Nephron progenitor cell (in vitro differentiated cells): ENCODE measurements around the gene EPB41.
"Not testable (repeated sequence)": the region's sequence is repeated elsewhere in the genome, so short reads cannot be mapped to it uniquely, and the experiment has no call there.

Experiments used
- DNase-seq: peaks from one replicate; pipeline ENCODE4 v3.0.0; 2021
- H3K27ac Mint-ChIP-seq: 2 replicates; pipeline ENCODE4 v1.8.0; 2021; ENCODE audit warnings: mild to moderate bottlenecking, moderate library complexity, mixed read lengths
- H3K27me3 Mint-ChIP-seq: 2 replicates; pipeline ENCODE4 v1.8.0; 2021; ENCODE audit warnings: mild to moderate bottlenecking, low read depth, mixed read lengths; ENCODE audit not compliant: poor library complexity
- H3K36me3 Mint-ChIP-seq: 2 replicates; pipeline ENCODE4 v1.8.0; 2021; ENCODE audit warnings: low read depth, mixed read lengths
- H3K4me1 Mint-ChIP-seq: 2 replicates; pipeline ENCODE4 v1.8.0; 2021; ENCODE audit warnings: mixed read lengths
- H3K4me3 Mint-ChIP-seq: 2 replicates; pipeline ENCODE4 v1.8.0; 2021; ENCODE audit warnings: mild to moderate bottlenecking, moderate library complexity, mixed read lengths
- H3K9me3 Mint-ChIP-seq: 2 replicates; pipeline ENCODE4 v1.8.0; 2021; ENCODE audit warnings: mild to moderate bottlenecking, moderate library complexity, mixed read lengths
- CTCF ChIP-seq: fragments of 200-600 bp; sonication (generic); IDR thresholded peaks from 2 replicates; pipeline ENCODE4 v1.5.0; 2021; ENCODE audit warnings: antibody characterized with exemption

EPB41 gene

GRCh38 chr1:29145739-29146437 is 231.5 kb downstream of the EPB41 start:
- H3K27me3 Mint-ChIP-seq: no peaks in the 10 kb centered on the region
- peaks cover 83% of the 10 kb centered on the region for H3K36me3 Mint-ChIP-seq
- peak overlapping the region; percentile 82 for H3K27ac Mint-ChIP-seq
- TF ChIP-seq CTCF: no peak
- no peaks in the 10 kb centered on the region for H3K4me1 Mint-ChIP-seq
- no peak overlapping the region for H3K4me3 Mint-ChIP-seq
- DNase-seq: no peak
- no peaks in the 10 kb centered on the region for H3K9me3 Mint-ChIP-seq

- no peak for DNase-seq
- no peaks in the 10 kb centered on the region for H3K27me3 Mint-ChIP-seq
- H3K9me3 Mint-ChIP-seq: no peaks in the 10 kb centered on the region
- no peak overlapping the region for H3K4me3 Mint-ChIP-seq
- H3K36me3 Mint-ChIP-seq: peaks cover 95% of the 10 kb centered on the region
- H3K27ac Mint-ChIP-seq: peak overlapping the region; percentile 87
- H3K4me1 Mint-ChIP-seq: no peaks in the 10 kb centered on the region
- no peak for TF ChIP-seq CTCF
Measured at GRCh38 chr1:29148656-29149491, 234.5 kb downstream of the EPB41 start.

- not testable (repeated sequence) for H3K9me3 Mint-ChIP-seq, H3K27ac Mint-ChIP-seq, DNase-seq, H3K4me3 Mint-ChIP-seq, H3K27me3 Mint-ChIP-seq, H3K4me1 Mint-ChIP-seq
- peaks cover 98% of the 10 kb centered on the region for H3K36me3 Mint-ChIP-seq
Measured at GRCh38 chr1:29150346-29150745, 236.0 kb downstream of the EPB41 start.

DNA sequence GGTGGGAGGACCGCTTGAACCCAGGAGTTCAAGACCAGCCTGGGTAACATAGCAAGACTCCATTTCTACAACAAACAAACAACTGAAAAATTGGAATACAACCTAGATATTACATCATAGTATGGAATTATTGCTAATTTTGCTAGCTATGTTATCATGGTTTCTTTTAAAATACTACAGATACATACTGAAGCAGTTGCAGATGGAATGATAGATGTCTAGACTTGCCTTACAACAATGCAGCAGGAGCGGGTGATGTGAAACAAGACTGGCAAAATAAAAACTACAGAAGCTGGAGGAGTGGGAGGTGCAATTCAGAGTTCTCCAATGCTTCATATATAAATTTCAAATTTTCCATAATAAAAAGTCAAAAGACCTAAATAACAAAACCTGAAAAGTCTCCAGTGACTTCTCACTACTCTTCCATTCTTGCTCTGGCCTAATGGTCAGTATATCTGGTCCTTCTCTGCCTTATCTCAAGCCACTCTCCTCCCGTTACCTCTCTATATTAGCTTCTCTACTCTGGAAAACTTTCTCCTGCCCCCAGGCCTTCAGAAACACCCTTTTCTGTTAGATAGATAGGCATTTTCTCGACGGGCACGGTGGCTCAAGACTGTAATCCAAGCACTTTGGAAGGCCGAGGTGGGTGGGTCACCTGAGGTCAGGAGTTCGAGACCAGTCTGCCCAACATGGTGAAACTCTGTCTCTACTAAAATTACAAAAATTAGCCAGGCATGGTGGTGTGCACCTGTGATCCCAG is 237.9 kb downstream of the EPB41 start:
- DNase-seq: no peak
- Mint-ChIP-seq H3K4me1 (peaks cover 9% of the 10 kb centered on the region), H3K27me3 (no peaks in the 10 kb centered on the region), H3K27ac (peak overlapping the region; percentile 55), H3K9me3 (no peaks in the 10 kb centered on the region), H3K4me3 (no peak overlapping the region), H3K36me3 (peaks cover 96% of the 10 kb centered on the region)
- no peak for TF ChIP-seq CTCF

DNA sequence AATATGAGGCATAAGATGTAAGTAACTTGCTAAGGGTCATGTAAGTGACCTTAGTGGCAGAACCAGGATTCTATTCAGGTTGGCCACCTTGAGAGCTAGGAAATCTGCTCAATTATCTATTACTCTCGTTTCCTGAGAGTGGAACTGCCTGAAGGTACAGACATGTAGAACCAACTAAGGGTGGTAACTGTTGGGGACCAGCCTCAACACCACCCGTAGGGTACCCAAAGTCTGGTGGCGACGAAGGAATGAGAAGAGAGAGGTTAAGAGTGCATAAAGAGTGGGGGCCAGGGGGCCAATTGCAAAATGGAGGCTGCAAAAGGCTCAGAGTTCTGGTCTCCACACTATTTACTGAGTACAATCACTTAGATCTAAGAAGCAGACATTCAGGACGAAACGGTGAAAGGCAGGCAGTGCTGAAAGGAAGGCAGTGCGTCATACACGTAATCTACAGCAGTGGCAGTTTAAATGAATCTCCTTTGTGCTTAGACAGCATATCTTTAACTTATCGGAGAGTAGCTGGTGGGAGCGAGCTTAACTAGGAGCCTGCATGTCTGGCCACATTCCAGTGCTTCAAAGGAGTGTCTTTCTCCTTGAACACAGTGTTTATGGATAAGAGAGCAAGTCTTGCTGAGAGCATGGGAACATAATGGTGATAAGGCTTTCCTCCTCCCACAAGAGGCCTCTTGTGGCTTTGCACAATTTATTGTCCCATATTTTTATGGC is 242.3 kb downstream of the EPB41 start:
- Mint-ChIP-seq H3K9me3 (no peaks in the 10 kb centered on the region), H3K27me3 (no peaks in the 10 kb centered on the region)

More for the DNA sequence above, 242.3 kb downstream of the EPB41 start:
- peaks cover 15% of the 10 kb centered on the region for H3K4me1 Mint-ChIP-seq
- H3K4me3 Mint-ChIP-seq: no peak overlapping the region
- no peak for TF ChIP-seq CTCF
- peak overlapping the region; percentile 94 for H3K27ac Mint-ChIP-seq
- peaks cover 89% of the 10 kb centered on the region for H3K36me3 Mint-ChIP-seq
- no peak for DNase-seq
